Endothelial cell of umbilical vein (primary cell): Measurements from ENCODE around the gene HK1. TPM values are rescaled to one million over a fixed set of nuclear protein-coding genes. Genes with fewer than 3 reads are reported as not detected.

Experiments used
- BruUV-seq: library from RNA; stranded (reverse); fragments of 400-500 nt; replicated peaks from 2 replicates; lab custom pipeline; 2021; lab: Mats Ljungman, UMichigan
- CTCF ChIA-PET: fragments of 300-600, 350-600 bp; sonication (Branson Sonifier 250); formaldehyde crosslinking; loops from one replicate; lab custom pipeline; 2021; ENCODE audit warnings: antibody characterized with exemption, inconsistent platforms; lab: Charles Lee
- POLR2A ChIA-PET: fragments of 300-600, 350-600 bp; sonication (Branson Sonifier 250); formaldehyde crosslinking; loops from one replicate; lab custom pipeline; 2021; ENCODE audit warnings: antibody characterized with exemption, inconsistent platforms; lab: Charles Lee
- DNase-seq: peaks from one replicate; pipeline ENCODE4 v3.0.0-alpha.2; 2011; ENCODE audit warnings: low read depth, low spot score
- FAIRE-seq: peaks from 2 replicates; lab custom pipeline; 2011; peaks lifted over from hg19 to GRCh38; lab: Jason Lieb, UNC
- H2AFZ ChIP-seq: 2 replicates; pipeline ENCODE4 v1.6.0; 2012; ENCODE audit warnings: low read depth, low read length, control low read depth, inconsistent platforms
- H3K27ac ChIP-seq: 2 replicates; pipeline ENCODE4 v1.5.1; 2011; ENCODE audit warnings: low read depth, mild to moderate bottlenecking, control low read depth, low read length, moderate library complexity; ENCODE audit not compliant: insufficient read depth
- H3K27me3 ChIP-seq, 2 experiments: 2 replicates each; pipeline versions ENCODE4 v1.6.0 to v1.6.1; 2011; ENCODE audit warnings: low read length in 2 of 2, mixed read lengths in 1 of 2; ENCODE audit not compliant: control insufficient read depth in 2 of 2, insufficient read depth in 2 of 2
- H3K36me3 ChIP-seq, 2 experiments: 2 replicates in 1 of 2; 3 replicates in 1 of 2; pipeline ENCODE4 v1.5.1; 2011; ENCODE audit warnings: low read length in 2 of 2, mild to moderate bottlenecking in 1 of 2, moderate library complexity in 1 of 2; ENCODE audit not compliant: control insufficient read depth in 2 of 2, insufficient read depth in 2 of 2; ENCODE audit errors: extremely low read depth in 1 of 2
- H3K4me1 ChIP-seq: 3 replicates; pipeline ENCODE4 v1.5.1; 2011; ENCODE audit warnings: mild to moderate bottlenecking, low read length; ENCODE audit not compliant: control insufficient read depth, insufficient read depth; ENCODE audit errors: extremely low read depth
- H3K4me2 ChIP-seq: 2 replicates; pipeline ENCODE4 v1.6.1; 2011; ENCODE audit warnings: low read length, control low read depth, mixed read lengths; ENCODE audit not compliant: insufficient read depth
- H3K4me3 ChIP-seq, 3 experiments: fragments of 200-600 bp in 1 of 3; sonication (generic), shearing (Covaris generic) in 1 of 3; replicated peaks in 1 of 3; 2 replicates each; pipeline ENCODE4 v1.5.1; 2011 to 2016; ENCODE audit warnings: control low read depth in 3 of 3, low read length in 3 of 3, mild to moderate bottlenecking in 2 of 3, inconsistent platforms in 1 of 3, low read depth in 1 of 3, moderate library complexity in 1 of 3; ENCODE audit not compliant: insufficient read depth in 1 of 3
- H3K79me2 ChIP-seq: 2 replicates; pipeline ENCODE4 v1.6.0; 2012; ENCODE audit warnings: low read length, inconsistent platforms; ENCODE audit not compliant: control insufficient read depth, insufficient read depth
- H3K9ac ChIP-seq: replicated peaks from 2 replicates; pipeline ENCODE3; 2011; ENCODE audit warnings: low read length, control low read depth; ENCODE audit not compliant: insufficient read depth; ENCODE audit errors: extremely low read depth
- H3K9me1 ChIP-seq: replicated peaks from 3 replicates; pipeline ENCODE4 v1.6.0; 2011; ENCODE audit warnings: mild to moderate bottlenecking, low read length; ENCODE audit not compliant: control insufficient read depth, insufficient read depth; ENCODE audit errors: extremely low read depth
- H3K9me3 ChIP-seq: replicated peaks from 2 replicates; pipeline ENCODE4 v1.5.1; 2012; ENCODE audit warnings: low read length, inconsistent platforms; ENCODE audit not compliant: control insufficient read depth, insufficient read depth
- H4K20me1 ChIP-seq: replicated peaks from 2 replicates; pipeline ENCODE3; 2011; ENCODE audit warnings: mild to moderate bottlenecking, low read length; ENCODE audit not compliant: control insufficient read depth, insufficient read depth; ENCODE audit errors: extremely low read depth
- CTCF ChIP-seq, 2 donors: IDR thresholded peaks; 1 replicate in 1 of 2; 2 replicates in 1 of 2; pipeline ENCODE4 v1.5.1; 2011; ENCODE audit warnings: low read length in 2 of 2, mild to moderate bottlenecking in 2 of 2, moderate library complexity in 2 of 2, control low read depth in 1 of 2, inconsistent platforms in 1 of 2, low read depth in 1 of 2; ENCODE audit not compliant: insufficient read depth in 1 of 2; ENCODE audit errors: extremely low read depth in 1 of 2
- EZH2 ChIP-seq: IDR thresholded peaks from 2 replicates; pipeline ENCODE4 v1.6.1; 2012; ENCODE audit warnings: borderline replicate concordance, low read depth, mild to moderate bottlenecking, moderate library complexity, low read length, inconsistent platforms; ENCODE audit not compliant: severe bottlenecking
- FOS ChIP-seq: IDR thresholded peaks from 2 replicates; pipeline ENCODE4 v1.6.1; 2011; ENCODE audit warnings: mild to moderate bottlenecking, low read length, moderate library complexity, borderline replicate concordance; ENCODE audit not compliant: insufficient read depth
- GATA2 ChIP-seq: IDR thresholded peaks from 2 replicates; pipeline ENCODE4 v1.7.0; 2011; ENCODE audit warnings: low read depth, mild to moderate bottlenecking, moderate library complexity, mixed read lengths, low read length; ENCODE audit not compliant: insufficient read length, insufficient read depth
- JUN ChIP-seq: IDR thresholded peaks from 2 replicates; pipeline ENCODE4 v1.6.1; 2011; ENCODE audit warnings: borderline replicate concordance, low read depth; ENCODE audit not compliant: insufficient read length, insufficient read depth
- MAX ChIP-seq: IDR thresholded peaks from 2 replicates; pipeline ENCODE4 v1.6.1; 2011; ENCODE audit not compliant: insufficient read depth, insufficient read length
- MYC ChIP-seq: IDR thresholded peaks from one replicate; pipeline ENCODE4 v1.6.1; 2011; ENCODE audit warnings: mild to moderate bottlenecking, low read depth, low read length
- POLR2A ChIP-seq: IDR thresholded peaks from 2 replicates; pipeline ENCODE4 v1.6.1; 2012; ENCODE audit warnings: low read depth, mild to moderate bottlenecking, control low read depth, low read length
- POLR2AphosphoS5 ChIP-seq: IDR thresholded peaks from 2 replicates; pipeline ENCODE4 v1.6.1; 2012; ENCODE audit warnings: low read depth, mild to moderate bottlenecking, control low read depth, low read length, moderate library complexity; ENCODE audit not compliant: insufficient read depth
- dilution Hi-C: fragments of 300-500 bp; cut with MboI; formaldehyde crosslinking; loops from one replicate; pipeline ENCODE4 v1.15.0; 2019; ENCODE audit warnings: low sequenced_read_pairs; ENCODE audit not compliant: extremely low pct_ligation_motif_present
- intact Hi-C: fragments of 100-400 bp; cut with micrococcal nuclease; formaldehyde crosslinking; loops from one replicate; pipeline ENCODE4 v1.10.0; 2022
- polyA plus RNA-seq, 4 experiments: library from polyadenylated mRNA; depleted of rRNA in 3 of 4; stranded (reverse) in 3 of 4; unstranded in 1 of 4; fragments of >200 nt; gene quantifications; 2 replicates each; pipeline versions ENCODE4 v1.2.1 to v1.2.3, GENCODE V29; 2011 to 2012; ENCODE audit warnings: missing spikeins in 1 of 4
- total RNA-seq: library from RNA; stranded (reverse); gene quantifications from 2 replicates; pipeline ENCODE4 v1.2.3, GENCODE V29; 2021

Gene HK1
- total and polyA plus RNA-seq, 2 donors (not counting 3 experiments of a cell fraction or from before 2014, with no cell fraction given): 50.8 to 121 TPM

- intact Hi-C loops (loop anchor here (2.0 kb wide), 1 partner anchor 40 kb away; no protein-coding TSS in a partner anchor), dilution Hi-C loops (no loop called here)
- no peaks in the 10 kb centered on the region for H3K9me3 ChIP-seq
- no peak overlapping the region for H3K4me3 ChIP-seq
- no peak overlapping the region for H2AFZ ChIP-seq
- FAIRE-seq (no peak), DNase-seq (no peak)
- H3K9me1 ChIP-seq: no peaks in the 10 kb centered on the region
- H3K27ac ChIP-seq: peak overlapping the region; percentile 10
- no peaks in the 10 kb centered on the region for H3K27me3 ChIP-seq
- ChIA-PET POLR2A (interaction anchor here (1.0 kb wide), 1 partner anchor 10 kb away, joined by 3 read pairs; no protein-coding TSS in a partner anchor), CTCF (interaction anchor here (0.6 to 1.8 kb wide), 7 partner anchors 10 to 40 kb away, joined by 3 to 7 read pairs (median 3); no protein-coding TSS in a partner anchor)
- H3K79me2 ChIP-seq: peaks cover 85% of the 10 kb centered on the region
- no peak overlapping the region for H3K9ac ChIP-seq
- BruUV-seq: no TSS peak
- TF ChIP-seq MAX: no peak
- no peak for TF ChIP-seq POLR2A
- TF ChIP-seq MYC: no peak
- TF ChIP-seq CTCF (IDR thresholded peaks at IDR 0.05; ENCODE audit: extremely low read depth in 1 of 2, insufficient read depth in 1 of 2, low read depth in 1 of 2, low read length in 2 of 2): no peak
- TF ChIP-seq GATA2: no peak
- no peak for TF ChIP-seq FOS
- TF ChIP-seq EZH2: no peak
- TF ChIP-seq POLR2AphosphoS5: no peak
- TF ChIP-seq JUN: no peak
- peaks cover 31% of the 10 kb centered on the region for H3K4me1 ChIP-seq
- no peak overlapping the region for H3K4me2 ChIP-seq
- H3K36me3 ChIP-seq: no peaks in the 10 kb centered on the region
- H4K20me1 ChIP-seq: no peaks in the 10 kb centered on the region
These were observed 60.5 kb downstream of the HK1 start for GRCh38 chr10:69338547-69339450.
